Peyer's patch (tissue), 4 donors: ENCODE results near the gene RUNX1. TPM values are rescaled to one million over a fixed set of nuclear protein-coding genes. Genes with fewer than 3 reads are reported as not detected.

ENCODE experiments used
- DNase-seq, 3 donors: peaks; one replicate each; pipeline ENCODE4 v3.0.0-alpha.2; 2017 to 2019
- H3K27ac ChIP-seq, 4 donors: fragments of 200-600 bp; sonication (generic); one replicate each; pipeline ENCODE4 v1.5.1; 2016 to 2019
- H3K27me3 ChIP-seq, 2 donors: fragments of 200-600 bp; sonication (generic); one replicate each; pipeline ENCODE4 v1.5.1; 2019
- H3K36me3 ChIP-seq, 3 donors: fragments of 200-600 bp; sonication (generic); one replicate each; pipeline ENCODE4 v1.5.1; 2016 to 2019
- H3K4me1 ChIP-seq, 4 donors: fragments of 200-600 bp; sonication (generic); one replicate each; pipeline ENCODE4 v1.5.1; 2016 to 2019
- H3K4me3 ChIP-seq, 4 donors: fragments of 200-600 bp; sonication (generic); 1 replicate in 3 of 4; 2 replicates in 1 of 4; pipeline ENCODE4 v1.5.1; 2016 to 2019; ENCODE audit warnings: mild to moderate bottlenecking in 1 of 4
- H3K9me3 ChIP-seq, 4 donors: fragments of 200-600 bp; sonication (generic); one replicate each; pipeline ENCODE4 v1.5.1; 2016 to 2019; ENCODE audit warnings: mild to moderate bottlenecking in 1 of 4
- CTCF ChIP-seq, 6 experiments: fragments of 450-650 bp in 4 of 6; fragments of 200-600 bp in 2 of 6; sonication (generic) in 1 of 6; IDR thresholded peaks; one replicate each; pipeline ENCODE4 v1.5.1; 2017 to 2019; ENCODE audit warnings: antibody characterized with exemption in 6 of 6, mild to moderate bottlenecking in 3 of 6, moderate library complexity in 1 of 6
- POLR2A ChIP-seq, 2 donors: fragments of 450-650 bp; IDR thresholded peaks; one replicate each; pipeline ENCODE4 v1.5.1; 2017; ENCODE audit warnings: antibody characterized with exemption in 2 of 2, mild to moderate bottlenecking in 2 of 2, moderate library complexity in 2 of 2
- total RNA-seq, 4 donors: library from RNA; depleted of rRNA; stranded (reverse); fragments of >200 nt; gene quantifications; one replicate each; pipeline ENCODE4 v1.1.0, GENCODE V29; 2016

Gene RUNX1
- total RNA-seq, 4 donors from 2014 or later, result 15.1 to 80.9 (median 24.1) TPM

GRCh38 chr21:34797921-34798535, 251.1 kb downstream of the RUNX1 start:
- TF ChIP-seq CTCF (IDR thresholded peaks at IDR 0.05), result no peak
- no peak for TF ChIP-seq POLR2A (IDR thresholded peaks at IDR 0.05)
- no peaks in the 10 kb centered on the region for H3K9me3 ChIP-seq
- H3K36me3 ChIP-seq, result peaks cover 0 to 10% (median 0%) of the 10 kb centered on the region in 3 donors
- H3K27ac ChIP-seq, result peak overlapping the region in 3 of 4 donors; percentile 69 to 84 (median 83)
- H3K4me1 ChIP-seq, result peaks cover 0 to 29% (median 9%) of the 10 kb centered on the region in 4 donors
- no peak overlapping the region for H3K4me3 ChIP-seq
- no peaks in the 10 kb centered on the region for H3K27me3 ChIP-seq
- DNase-seq, result no peak

- H3K4me1 ChIP-seq, result peaks cover 0 to 29% (median 9%) of the 10 kb centered on the region in 4 donors
- H3K9me3 ChIP-seq, result no peaks in the 10 kb centered on the region
- H3K4me3 ChIP-seq, result no peak overlapping the region
- TF ChIP-seq POLR2A (IDR thresholded peaks at IDR 0.05) (no peak), CTCF (IDR thresholded peaks at IDR 0.05) (no peak)
- no peaks in the 10 kb centered on the region for H3K27me3 ChIP-seq
- peaks cover 0 to 12% (median 0%) of the 10 kb centered on the region in 3 donors for H3K36me3 ChIP-seq
- DNase-seq, result no peak
- peak overlapping the region in 3 of 4 donors; percentile 69 to 84 (median 83) for H3K27ac ChIP-seq
These were observed 251.9 kb downstream of the RUNX1 start for GRCh38 chr21:34797201-34797525.

GRCh38 chr21:34796518-34797200, 252.4 kb downstream of the RUNX1 start:
- Histone ChIP-seq H3K4me1 (peaks cover 0 to 29% (median 9%) of the 10 kb centered on the region in 4 donors), H3K4me3 (no peak overlapping the region), H3K36me3 (peaks cover 0 to 14% (median 0%) of the 10 kb centered on the region in 3 donors), H3K27ac (peak overlapping the region in 3 of 4 donors; percentile 69 to 84 (median 83)), H3K9me3 (no peaks in the 10 kb centered on the region), H3K27me3 (no peaks in the 10 kb centered on the region)
- no peak for TF ChIP-seq POLR2A (IDR thresholded peaks at IDR 0.05)
- no peak for TF ChIP-seq CTCF (IDR thresholded peaks at IDR 0.05)
- DNase-seq, result no peak

DNA sequence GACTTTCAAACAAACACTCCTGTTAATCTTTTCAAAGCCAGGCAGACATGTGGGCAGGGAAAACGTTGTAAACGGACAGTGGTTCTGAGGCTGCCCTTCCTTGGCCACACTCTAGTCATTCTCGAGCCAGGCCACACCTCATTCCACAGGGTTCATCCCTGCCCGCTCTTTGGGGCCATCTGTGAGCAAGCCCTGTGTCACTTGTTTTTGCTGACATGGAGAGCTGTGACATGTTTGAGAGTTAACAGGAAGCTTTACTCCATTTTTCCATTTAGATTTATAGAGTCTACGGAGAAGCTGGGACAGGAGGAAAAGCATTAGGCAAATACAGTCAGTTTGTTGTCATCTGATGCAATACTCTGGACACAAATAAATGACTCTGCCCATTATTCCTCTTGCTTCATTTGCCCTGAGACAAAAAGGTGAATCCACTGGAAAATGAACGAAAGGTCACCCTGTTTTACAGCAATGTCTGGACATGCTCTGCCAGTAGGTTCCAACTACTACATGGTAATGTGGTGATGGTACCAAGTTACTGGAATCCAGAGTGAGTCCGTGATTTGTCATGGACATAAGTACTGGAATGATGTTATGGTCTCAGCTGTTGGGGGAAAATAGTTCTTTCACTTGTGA, 253.4 kb downstream of the RUNX1 start:
- peaks cover 0 to 14% (median 0%) of the 10 kb centered on the region in 3 donors for H3K36me3 ChIP-seq
- peak overlapping the region in 1 of 4 donors; percentile 11 for H3K4me3 ChIP-seq
- no peaks in the 10 kb centered on the region for H3K27me3 ChIP-seq
- peak overlapping the region in 3 of 4 donors; percentile 69 to 84 (median 83) for H3K27ac ChIP-seq
- TF ChIP-seq CTCF (IDR thresholded peaks at IDR 0.05) (no peak), POLR2A (IDR thresholded peaks at IDR 0.05) (peak; percentile 18 to 43)
- H3K4me1 ChIP-seq, result peaks cover 0 to 29% (median 9%) of the 10 kb centered on the region in 4 donors
- peak in 2 of 3 donors; percentile 72 to 82 for DNase-seq
- no peaks in the 10 kb centered on the region for H3K9me3 ChIP-seq

- Histone ChIP-seq H3K27me3 (no peaks in the 10 kb centered on the region), H3K36me3 (peaks cover 0 to 14% (median 0%) of the 10 kb centered on the region in 3 donors), H3K4me3 (peak overlapping the region in 2 of 4 donors; percentile 11 to 12), H3K4me1 (peaks cover 0 to 32% (median 9%) of the 10 kb centered on the region in 4 donors), H3K27ac (peak overlapping the region in 3 of 4 donors; percentile 69 to 84 (median 83)), H3K9me3 (no peaks in the 10 kb centered on the region)
- no peak for DNase-seq
- TF ChIP-seq POLR2A (IDR thresholded peaks at IDR 0.05), result no peak
- TF ChIP-seq CTCF (IDR thresholded peaks at IDR 0.05), result peak in 3 of 6 experiments; percentile 46 to 52 (median 48)
These were observed 253.9 kb downstream of the RUNX1 start for GRCh38 chr21:34795175-34795547.
